Head of caudate nucleus (tissue), 42 donors: ENCODE results near the gene BCAR3.
A peak's percentile ranks its signal among the peaks of the same experiment; 100 is the strongest.

Source experiments
- DNase-seq, 42 donors: peaks; one replicate each; pipeline versions ENCODE4 v3.0.0 to v3.0.0-alpha.2; 2020 to 2021; ENCODE audit warnings: mixed read lengths in 7 of 42
- intact Hi-C: fragments of 100-400 bp; cut with DNase I; formaldehyde crosslinking; loops from one replicate; pipeline ENCODE4 v1.15.0; 2022

Gene BCAR3

DNA sequence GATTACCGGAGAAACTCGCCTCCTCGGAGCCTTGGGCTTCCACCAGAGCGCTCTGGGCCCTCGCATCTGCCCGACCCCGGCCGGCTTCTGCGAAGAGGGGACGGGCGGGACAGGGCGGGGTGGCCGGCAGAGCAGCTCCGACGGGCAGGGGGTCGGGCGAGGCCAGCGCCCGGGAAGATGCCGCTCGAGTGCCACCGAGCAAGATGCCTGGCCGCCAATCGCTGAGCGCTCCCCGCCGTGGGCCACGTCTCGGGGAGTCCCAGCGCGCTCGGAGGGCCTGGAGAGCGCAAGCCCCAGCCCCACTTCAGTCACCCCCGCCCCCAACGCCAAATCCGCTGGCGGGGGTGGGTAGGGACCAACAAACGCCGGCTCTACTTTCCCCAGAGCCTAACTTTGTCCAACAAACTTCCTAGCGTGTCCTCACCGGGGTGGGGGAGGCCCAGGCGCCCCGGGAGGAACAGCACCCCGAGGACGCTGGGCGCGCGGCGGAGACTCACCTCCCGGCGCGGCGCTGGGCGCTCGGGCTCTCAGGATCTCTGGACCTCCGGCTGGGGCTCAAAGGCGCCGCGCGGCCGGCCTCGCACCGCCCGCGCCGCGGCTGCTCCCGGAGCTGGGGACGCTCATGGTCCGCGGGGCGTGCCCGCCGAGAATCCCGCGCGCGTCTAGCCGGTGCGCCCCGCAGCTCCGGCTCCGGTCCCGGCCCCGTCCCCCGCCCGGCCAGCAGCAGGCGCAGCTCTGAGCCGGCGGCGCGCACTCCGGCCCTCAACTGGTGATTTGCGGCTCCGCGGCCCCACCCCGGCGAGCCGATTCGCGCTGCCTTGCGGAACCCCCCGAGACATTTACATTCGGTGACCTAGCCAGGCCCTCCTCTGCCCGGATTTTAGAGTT is at the start of gene BCAR3:
BCAR3 (minus strand) TSS at position 737 of the 888 bp plus-strand sequence. CDS start 6,907 bp downstream, outside the sequence.
- intact Hi-C loops: no loop called here
- peak; percentile 11 to 82 (median 67) for DNase-seq

DNA sequence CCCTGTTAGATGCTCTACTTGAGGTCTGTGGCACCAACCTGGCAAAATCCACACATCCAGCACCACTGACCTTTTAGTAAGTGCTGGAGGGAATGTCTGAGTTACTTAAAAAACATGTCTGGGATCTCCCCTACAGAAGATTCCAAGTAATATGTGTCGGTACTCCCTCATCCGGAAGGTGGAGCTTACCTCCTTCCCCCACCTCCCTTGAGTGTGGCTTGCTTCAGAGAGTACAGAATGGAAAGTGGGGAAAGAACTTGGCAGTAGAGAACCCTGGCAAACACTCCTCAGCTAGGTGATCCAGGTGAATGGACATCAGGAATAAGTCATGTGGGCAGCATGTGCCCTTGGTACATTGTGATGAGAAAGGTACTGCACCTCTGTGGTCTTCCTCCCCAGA is 49.0 kb upstream of the BCAR3 start:
- no peak for DNase-seq
- intact Hi-C loops: no loop called here

DNA sequence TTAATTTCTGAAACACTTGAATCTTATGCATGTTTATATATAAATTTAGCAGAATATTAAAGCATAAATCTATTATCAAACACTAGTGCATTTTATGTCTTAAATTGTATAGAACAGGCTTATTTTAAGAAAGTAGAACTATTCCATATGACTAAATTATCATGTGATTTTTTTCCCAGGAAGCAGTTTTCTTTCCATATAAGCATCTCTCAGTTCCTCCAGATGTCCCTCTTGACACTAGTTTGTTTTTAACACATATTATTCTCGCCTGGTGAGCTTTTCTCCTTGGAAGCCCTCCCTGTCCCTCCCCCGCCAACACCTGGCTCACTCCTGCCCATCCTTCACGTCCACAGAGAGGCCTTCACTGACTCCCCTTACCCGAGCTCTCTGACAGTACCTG is 48.3 kb upstream of the BCAR3 start:
- no peak for DNase-seq
- intact Hi-C loops: no loop called here

DNA sequence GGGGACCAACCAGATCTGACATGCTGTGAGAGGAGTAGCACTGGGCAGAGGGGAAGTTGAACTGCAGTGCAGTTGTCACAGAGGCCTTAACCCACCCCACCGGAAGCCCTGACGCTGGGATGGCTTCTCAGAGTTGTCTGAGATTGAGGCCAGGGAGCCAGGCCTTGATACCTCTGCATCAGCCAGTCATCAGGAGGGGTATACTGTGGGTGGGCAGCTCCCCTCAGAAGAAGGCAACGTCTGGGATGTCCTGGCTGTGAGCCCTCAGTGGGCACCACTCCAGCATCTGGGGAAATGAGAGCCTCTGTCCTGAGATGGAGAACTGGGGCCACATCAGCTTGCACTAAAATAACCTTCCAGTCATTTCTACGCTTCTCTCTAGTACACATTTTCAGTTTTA is 47.9 kb upstream of the BCAR3 start:
- DNase-seq: peak in 7 of 42 donors; percentile 5 to 40 (median 18)

DNA sequence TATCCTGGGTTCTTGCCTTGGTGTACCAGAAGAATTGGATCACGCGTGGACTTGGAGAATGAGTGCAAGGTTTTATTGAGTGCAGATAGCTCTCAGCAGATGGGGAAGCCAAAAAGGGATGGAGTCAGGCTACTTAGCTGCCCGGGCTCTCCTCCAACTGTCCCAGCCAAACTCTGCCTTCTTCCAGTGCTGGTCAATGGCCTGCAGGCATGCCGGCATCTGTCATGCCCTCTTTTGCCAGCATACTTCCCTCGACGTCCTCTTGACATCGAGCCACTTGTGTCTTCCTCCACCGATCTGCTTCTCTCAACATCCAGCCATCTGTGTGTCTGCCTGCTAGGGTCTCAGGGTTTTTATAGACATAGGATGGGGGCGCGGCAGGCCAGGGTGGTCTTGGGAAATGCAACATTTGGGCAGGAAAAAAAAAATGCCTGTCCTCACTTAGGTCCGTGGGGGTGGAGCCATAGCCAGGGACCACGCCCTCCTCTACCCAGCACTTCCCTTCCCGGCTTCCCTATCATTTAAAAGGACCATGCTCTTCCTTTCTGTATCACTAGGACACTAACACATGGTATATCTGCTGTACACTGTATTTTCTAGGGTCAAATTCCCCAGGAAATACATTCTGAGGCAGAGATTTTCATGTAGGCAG is 47.0 kb upstream of the BCAR3 start:
- intact Hi-C loops: no loop called here
- peak in 3 of 42 donors; percentile 16 to 53 (median 27) for DNase-seq

More for the DNA sequence above, 47.9 kb upstream of the BCAR3 start:
- intact Hi-C loops: no loop called here

DNA sequence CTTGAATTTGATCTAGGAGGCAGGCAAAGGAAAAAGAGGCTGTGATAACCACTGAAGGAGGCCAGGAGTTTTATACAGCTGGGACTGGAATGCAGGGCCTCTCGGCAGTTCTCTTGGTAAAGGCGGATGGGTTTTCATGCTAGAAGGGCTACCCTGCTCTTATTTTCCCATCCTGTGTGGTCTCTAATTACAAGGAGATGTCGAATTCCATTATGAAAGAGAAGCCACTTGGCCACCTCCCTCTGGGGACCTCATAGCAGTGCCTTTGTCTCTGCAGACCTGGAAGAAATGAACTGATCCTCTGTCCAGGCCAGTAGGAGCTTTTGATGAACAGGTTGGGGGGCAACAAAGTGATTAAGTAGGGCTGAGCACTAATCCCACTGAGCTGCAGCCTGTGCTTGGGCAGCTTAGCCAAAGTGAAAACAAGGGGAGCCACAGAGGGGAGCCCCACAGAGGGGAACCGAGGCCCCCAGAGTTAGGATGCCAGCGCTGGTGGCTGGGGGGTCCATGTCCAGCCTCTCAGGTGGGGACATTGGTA is 42.2 kb upstream of the BCAR3 start:
- no peak for DNase-seq
- intact Hi-C loops: no loop called here

DNA sequence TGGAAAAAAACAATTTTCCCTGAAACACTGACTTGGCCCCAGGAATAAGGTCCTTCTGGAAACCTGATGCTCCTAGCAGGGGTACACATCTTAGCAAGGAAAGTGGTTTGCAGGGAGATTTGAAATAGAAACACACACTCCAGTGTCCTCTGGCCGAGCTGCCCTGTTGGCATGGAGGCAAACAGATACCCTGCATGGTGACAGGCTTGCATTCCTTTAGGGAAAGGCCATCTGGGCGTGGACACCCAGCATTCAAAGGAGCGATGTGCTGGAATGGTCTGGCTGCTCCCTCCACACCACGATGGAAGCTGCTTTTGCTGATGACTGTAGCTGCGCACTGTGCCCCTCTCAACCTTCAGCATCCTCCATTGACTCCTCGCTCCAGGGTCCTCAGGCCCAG is 41.5 kb upstream of the BCAR3 start:
- intact Hi-C loops: no loop called here
- DNase-seq: no peak

DNA sequence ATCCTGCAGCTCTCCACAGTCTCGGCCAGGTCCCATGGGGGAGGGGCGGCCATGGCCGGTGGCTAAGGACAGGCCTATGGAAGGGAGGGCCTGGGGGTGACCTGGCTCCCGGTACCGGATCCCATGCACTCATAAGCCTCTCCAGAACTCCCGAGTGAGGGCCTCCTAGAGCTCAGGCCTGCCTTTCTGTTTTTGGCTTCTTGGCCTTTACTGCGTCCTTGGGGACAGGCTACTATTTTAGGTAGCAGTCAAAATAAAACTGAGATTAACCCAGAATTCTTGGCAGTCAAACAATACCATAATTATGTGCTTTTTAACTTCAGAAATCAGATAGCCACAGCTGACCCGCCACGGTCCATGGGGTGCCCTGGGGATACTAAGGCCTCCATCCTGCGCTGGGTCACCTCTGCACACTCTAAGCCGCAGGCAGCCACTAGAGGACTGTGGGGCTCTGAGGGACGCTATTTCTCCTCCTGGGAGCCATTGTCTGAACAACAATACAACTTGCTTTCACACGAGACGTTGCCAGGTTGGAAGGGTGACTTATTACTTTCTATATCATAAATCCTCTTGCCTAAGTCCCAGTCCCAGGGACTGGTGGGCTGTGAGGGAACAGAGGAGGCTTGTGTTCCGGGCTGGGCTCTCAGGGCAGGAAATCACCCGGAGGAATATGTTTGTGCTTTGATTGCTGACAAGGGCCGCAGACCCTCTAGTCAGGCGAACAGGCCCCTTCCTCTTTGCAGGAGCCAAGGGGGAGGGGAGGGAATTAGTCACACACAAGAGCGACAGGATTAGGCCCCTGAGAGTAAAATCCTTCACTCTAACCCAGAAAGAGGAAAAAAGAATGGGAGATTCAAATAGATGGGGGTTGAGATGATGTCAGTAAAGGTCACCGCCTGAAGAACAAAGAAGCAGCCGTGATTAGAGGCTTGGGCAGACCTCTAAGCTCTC is 40.7 kb upstream of the BCAR3 start:
- intact Hi-C loops: no loop called here
- DNase-seq: no peak

- intact Hi-C loops: no loop called here
- no peak for DNase-seq
Observed at GRCh38 chr1:93720956-93721626, 39.5 kb upstream of the BCAR3 start.

- intact Hi-C loops: no loop called here
- no peak for DNase-seq
Observed at GRCh38 chr1:93717640-93718039, 36.0 kb upstream of the BCAR3 start.

GRCh38 chr1:93716941-93717368 is 35.3 kb upstream of the BCAR3 start:
- DNase-seq: no peak

GRCh38 chr1:93716163-93716562 is 34.5 kb upstream of the BCAR3 start:
- no peak for DNase-seq
- intact Hi-C loops: no loop called here

More at GRCh38 chr1:93716941-93717368, 35.3 kb upstream of the BCAR3 start:
- intact Hi-C loops: no loop called here

DNA sequence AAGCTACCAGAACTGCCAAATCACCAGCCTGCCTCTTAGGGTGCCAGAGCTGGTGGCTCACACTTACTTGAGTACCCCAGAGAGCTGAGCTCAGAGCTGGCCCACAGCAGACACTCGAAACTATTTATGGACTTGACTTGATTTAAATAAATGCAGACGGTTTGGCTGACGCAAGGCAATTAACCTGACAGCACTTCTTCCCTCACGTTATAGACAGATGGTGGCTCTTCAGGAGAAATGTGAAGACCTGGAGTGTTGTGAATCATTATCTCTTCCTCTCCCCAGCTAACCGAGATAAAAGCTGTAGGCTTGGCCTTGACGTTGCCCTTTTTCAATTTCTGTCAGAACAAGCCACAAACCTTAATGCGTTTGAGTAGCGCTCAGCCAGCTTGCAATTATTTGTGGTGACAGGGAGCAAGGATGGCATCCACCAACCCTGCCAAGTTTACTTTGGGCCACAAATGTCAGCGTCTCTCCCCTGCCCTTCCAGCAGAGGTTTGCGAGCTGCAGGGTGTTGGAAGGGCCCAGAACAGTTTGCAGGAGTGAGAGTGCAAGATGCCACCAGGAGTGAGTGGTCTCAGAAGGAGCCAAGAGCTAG is 34.0 kb upstream of the BCAR3 start:
- intact Hi-C loops: no loop called here
- DNase-seq: no peak

DNA sequence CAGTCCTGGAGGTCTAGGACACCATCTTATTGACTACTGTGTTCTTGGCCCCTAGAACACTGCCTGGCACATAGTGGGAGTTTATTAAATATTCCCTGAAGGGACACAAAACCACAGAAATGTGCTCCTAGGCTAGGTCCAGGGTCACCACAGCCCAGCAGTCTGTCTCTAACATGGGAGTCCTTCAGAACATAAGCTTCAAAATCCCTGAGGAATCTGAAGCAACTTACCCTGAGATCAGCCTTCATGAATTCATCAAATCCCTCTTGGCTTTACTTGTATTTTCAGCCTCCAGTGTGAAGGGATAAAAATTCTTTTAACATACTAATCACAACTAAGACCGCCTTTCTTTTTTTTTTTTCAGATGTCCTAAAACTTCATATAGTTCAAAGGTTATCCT is 32.7 kb upstream of the BCAR3 start:
- DNase-seq: no peak
- intact Hi-C loops: no loop called here

GRCh38 chr1:93713341-93713740 is 31.7 kb upstream of the BCAR3 start:
- intact Hi-C loops: no loop called here
- DNase-seq: no peak

DNA sequence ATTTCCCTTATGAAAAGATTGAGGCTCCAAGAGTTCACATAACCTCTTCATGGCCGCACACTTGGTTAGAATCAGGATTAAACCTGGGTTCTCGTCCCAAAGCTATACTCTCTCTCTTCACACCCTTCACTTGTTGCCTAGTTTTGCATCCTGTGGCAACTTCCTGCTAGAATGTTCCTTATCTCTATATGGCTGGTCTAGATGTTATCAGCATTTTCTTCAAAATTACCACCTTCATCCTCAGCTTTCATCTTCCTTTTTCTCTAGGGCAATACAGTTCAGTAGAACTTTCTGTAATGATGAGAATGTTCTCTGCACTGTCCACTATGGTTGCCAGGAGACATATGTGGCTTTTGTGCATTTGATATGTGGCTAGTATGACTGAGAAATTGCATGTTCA is 31.1 kb upstream of the BCAR3 start:
- no peak for DNase-seq
- intact Hi-C loops: no loop called here

DNA sequence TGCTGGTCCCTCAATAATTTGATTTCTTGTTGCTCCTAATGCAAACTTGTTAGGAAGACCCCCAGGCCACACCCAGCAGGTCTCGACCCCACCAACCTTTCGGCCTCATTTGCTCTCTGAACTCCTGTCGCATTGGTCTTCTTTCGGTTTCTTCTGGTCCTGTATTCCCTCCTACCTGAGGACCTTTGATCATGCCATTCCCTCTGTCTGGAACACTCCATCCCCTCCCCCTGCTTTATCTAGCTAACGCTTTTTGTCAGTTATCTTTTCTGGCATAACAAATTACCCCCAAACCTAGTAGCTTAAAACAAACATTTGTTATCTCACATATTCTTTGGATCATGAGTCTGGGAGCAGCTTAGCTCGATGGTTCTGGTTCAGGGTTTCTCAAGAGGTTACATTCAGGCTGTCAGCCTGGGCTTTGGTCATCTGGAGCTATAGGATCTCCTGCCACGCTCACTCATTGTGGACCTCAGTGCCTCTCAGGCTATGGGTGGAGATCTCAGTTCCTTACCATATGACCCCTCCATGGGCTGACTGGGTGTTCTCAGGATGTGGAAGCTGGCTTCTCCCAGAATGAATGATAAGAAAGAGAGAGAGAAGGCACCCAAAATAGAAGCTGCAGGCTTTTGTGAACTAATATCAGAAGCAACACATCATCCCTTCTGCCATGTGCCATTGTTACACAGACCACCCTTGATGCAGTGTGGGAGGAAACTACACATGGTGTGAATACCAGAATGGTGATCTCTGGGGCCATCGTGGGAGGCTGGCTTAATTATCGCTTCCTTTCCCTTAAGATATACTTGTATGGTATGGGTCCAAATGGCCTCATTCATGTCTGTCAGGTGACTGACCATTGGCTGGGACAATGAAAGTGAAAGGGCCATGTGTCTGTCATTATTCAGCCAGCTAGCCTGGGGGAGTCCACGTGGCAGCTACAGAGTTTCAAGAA is 29.1 kb upstream of the BCAR3 start:
- no peak for DNase-seq
- intact Hi-C loops: no loop called here
